GM13976 (cell line): ENCODE measurements around the gene ERG.

Experiments used
- DNase-seq: peaks from one replicate; pipeline ENCODE4 v3.0.0; 2012; ENCODE audit warnings: low spot score
- in situ Hi-C: fragments of 300-500 bp; cut with MboI; formaldehyde crosslinking; loops from one replicate; pipeline ENCODE4 v1.12.0; 2022; ENCODE audit warnings: low sequenced_read_pairs, mixed read lengths, inconsistent platforms; ENCODE audit not compliant: unreplicated experiment
- TF ChIP-seq, protein P1 (sequence below): IDR thresholded peaks from 2 replicates; pipeline ENCODE4 v1.5.1; 2012; ENCODE audit warnings: borderline replicate concordance, mild to moderate bottlenecking; ENCODE audit not compliant: insufficient read depth; ENCODE audit errors: extremely low read depth, missing control alignments, control extremely low read depth

ERG gene, protein sequence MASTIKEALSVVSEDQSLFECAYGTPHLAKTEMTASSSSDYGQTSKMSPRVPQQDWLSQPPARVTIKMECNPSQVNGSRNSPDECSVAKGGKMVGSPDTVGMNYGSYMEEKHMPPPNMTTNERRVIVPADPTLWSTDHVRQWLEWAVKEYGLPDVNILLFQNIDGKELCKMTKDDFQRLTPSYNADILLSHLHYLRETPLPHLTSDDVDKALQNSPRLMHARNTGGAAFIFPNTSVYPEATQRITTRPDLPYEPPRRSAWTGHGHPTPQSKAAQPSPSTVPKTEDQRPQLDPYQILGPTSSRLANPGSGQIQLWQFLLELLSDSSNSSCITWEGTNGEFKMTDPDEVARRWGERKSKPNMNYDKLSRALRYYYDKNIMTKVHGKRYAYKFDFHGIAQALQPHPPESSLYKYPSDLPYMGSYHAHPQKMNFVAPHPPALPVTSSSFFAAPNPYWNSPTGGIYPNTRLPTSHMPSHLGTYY

DNA sequence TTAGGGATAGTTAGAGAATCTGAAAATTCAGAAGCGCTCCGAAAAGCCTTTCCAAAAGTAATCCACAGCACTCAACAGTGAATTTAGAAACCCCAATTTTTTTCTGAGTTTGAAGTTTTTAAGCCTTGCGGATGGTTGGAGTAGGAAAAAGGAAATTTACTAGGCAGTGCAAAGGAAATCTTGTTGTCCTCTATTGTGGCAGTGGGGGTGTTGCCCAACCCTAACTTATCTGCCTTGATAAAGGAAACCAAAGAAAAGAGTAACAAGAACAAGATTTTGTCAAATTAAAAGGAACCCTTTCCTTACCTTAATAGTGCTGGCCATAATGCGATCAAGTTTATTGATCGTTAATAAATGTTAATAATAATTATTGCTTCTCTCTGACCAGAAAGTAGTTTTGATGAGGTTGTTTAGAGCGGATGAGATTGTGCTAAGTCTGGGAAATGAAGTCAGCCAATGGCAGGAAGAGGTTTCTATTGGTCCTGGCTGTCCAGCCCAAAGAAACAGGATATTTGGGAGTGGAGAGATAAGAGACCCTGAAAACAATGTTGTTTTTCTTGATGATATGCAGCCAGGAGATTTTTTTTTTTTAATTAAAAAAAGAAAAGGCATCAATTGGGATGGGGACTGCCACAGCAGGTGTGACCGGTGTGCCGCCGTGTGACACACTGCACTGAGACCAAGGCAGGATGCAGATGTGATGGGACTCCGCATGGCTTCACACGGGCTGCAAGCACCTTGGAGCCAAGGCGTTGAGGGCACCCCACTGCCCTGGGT is at the start of gene ERG:
Gene ERG (minus strand): TSS at position 421 of the 777 bp plus-strand sequence. CDS start 97 bp downstream, at position 324.
- TF ChIP-seq, protein P1, sequence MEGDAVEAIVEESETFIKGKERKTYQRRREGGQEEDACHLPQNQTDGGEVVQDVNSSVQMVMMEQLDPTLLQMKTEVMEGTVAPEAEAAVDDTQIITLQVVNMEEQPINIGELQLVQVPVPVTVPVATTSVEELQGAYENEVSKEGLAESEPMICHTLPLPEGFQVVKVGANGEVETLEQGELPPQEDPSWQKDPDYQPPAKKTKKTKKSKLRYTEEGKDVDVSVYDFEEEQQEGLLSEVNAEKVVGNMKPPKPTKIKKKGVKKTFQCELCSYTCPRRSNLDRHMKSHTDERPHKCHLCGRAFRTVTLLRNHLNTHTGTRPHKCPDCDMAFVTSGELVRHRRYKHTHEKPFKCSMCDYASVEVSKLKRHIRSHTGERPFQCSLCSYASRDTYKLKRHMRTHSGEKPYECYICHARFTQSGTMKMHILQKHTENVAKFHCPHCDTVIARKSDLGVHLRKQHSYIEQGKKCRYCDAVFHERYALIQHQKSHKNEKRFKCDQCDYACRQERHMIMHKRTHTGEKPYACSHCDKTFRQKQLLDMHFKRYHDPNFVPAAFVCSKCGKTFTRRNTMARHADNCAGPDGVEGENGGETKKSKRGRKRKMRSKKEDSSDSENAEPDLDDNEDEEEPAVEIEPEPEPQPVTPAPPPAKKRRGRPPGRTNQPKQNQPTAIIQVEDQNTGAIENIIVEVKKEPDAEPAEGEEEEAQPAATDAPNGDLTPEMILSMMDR: no peak
- DNase-seq: no peak
- in situ Hi-C loops: no loop called here

DNA sequence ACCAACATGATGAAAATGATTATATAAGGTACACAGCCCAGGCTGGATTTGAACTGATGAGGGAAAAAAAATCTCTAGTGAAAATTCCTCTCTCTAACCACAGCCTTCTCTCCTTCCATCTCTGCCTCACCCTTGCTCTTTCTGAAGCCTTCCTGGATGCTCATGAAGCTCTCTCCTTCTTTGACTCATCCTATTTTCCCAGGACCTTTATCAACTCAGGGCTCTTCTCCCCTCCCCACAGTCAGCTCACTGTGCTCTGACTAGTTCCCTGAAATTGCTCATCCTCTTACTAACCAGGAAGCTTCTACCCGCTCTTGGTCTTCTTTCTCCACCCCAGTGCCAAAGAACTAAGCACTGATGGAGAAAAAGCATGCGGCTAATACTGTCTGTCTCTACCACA is 46.4 kb upstream of the ERG start:
- DNase-seq: no peak
- in situ Hi-C loops: no loop called here
- TF ChIP-seq, protein P1: no peak

DNA sequence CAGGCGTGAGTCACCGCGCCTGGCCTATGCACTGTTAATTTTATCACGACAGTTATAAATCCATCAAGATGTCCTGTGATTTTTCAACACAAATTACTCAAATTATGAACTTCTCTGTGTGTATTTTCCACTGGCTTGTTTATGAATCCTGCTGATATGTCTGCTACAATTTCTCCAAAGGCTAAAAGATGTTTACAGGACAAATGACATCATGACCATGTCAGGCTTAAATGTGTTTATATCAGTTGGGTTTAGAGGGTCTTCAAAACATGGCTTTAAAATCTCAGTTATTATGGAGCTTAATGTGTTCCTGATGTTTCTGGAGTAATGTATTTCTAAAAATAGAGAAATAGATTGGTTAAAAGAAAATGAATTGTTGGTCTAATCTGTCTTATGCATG is 44.0 kb upstream of the ERG start:
- TF ChIP-seq, protein P1: no peak
- in situ Hi-C loops: no loop called here
- no peak for DNase-seq

DNA sequence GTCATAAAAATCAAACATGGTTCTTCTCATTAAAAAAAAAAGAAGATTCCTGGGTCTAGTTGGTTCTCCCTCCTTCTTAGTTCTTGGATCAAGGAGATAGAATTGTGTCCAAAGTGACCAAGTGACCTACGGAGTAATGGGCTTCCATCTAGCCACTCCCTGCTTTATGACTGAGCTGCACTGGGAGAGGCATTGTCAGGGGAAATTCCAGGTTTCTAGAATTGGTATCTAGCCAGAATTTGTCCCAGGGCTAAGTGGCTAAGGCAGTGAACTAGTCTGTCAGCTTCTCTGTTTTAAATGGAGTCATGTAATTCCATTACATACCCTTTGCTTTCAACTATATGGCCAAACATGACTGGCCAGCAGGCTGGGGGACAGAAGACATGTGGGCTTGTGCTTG is 40.1 kb upstream of the ERG start:
- DNase-seq: no peak
- in situ Hi-C loops: no loop called here
- TF ChIP-seq, protein P1: no peak

DNA sequence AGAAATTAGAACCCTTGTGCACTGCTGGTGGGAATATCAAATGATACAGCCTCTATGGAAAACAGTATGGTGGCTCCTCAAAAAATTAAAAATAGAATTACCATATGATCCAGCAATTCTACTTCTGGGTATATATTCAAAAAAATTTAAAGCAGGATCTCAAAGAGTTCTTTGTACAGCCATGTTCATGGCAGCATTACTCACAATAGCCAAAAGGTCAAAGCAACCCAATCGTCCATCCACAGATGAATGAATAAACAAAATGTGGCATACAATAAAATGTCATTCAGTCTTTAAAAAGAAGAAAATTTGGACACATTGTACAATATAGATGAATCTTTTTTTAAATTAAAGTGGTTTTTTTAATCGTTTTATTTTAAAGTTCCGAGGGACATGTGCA is 36.3 kb upstream of the ERG start:
- in situ Hi-C loops: no loop called here
- no peak for DNase-seq
- TF ChIP-seq, protein P1: no peak

DNA sequence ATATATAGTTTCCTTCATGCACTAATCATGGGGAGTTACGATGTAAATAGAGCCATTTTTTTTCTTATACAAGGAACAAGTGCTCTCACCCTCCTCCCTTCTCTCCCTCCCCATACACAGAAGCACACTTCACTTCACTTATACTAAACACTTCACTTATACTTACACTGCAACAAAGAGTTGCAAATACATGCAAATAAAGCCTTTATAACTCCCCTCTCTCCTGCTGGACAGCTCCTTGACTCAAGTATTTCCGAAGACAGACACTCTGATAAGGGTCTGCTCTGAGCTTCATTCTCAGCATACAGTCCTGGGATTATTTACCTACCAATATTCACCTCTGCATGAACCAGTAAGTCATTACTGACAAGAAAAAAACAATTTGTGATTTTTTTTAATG is 35.6 kb upstream of the ERG start:
- in situ Hi-C loops: no loop called here
- DNase-seq: no peak
- TF ChIP-seq, protein P1: no peak
